Smooth muscle cell of bladder (primary cell): ENCODE data around the gene PLXNB1. TPM values are rescaled to one million over a fixed set of nuclear protein-coding genes. Genes with fewer than 3 reads are reported as not detected.

Source experiments
- total RNA-seq: library from RNA; depleted of rRNA; stranded (reverse); fragments of >200 nt; gene quantifications from 2 replicates; pipeline ENCODE4 v1.2.3, GENCODE V29; 2014

PLXNB1 gene
- total RNA-seq, result 24.6 and 42.2 TPM in 2 replicates

GRCh38 chr3:48429960-48430707 is at the start of gene PLXNB1:
PLXNB1 (minus strand) TSS chr3:48430086; CDS start chr3:48424611, 5,475 bp downstream.

GRCh38 chr3:48446425-48447193 is 16.7 kb upstream of the PLXNB1 start, which contains the start of gene ATRIP:
ATRIP (plus strand) TSS chr3:48446737; CDS start chr3:48446846, 109 bp downstream.

GRCh38 chr3:48439820-48440589 is 10.1 kb upstream of the PLXNB1 start, which contains the start of the genes CCDC51 and TMA7:
CCDC51 (minus strand) TSS chr3:48440119; CDS start chr3:48435128, 4,991 bp downstream.
TMA7 (plus strand) TSS chr3:48440257; CDS start chr3:48440297, 40 bp downstream.

GRCh38 chr3:48371651-48372376 is 58.1 kb downstream of the PLXNB1 start, which contains the start of gene FBXW12:
FBXW12 (plus strand) TSS chr3:48372219; CDS start chr3:48372768, 549 bp downstream.

Other genes starting within 250 kb of the PLXNB1 start
- 1.00 and 1.3 TPM in 2 replicates for gene CDC25A, start 241.7 kb downstream of the PLXNB1 start, total RNA-seq
- gene CAMP, start 206.6 kb downstream of the PLXNB1 start, total RNA-seq, result not detected in 2 replicates
- gene ZNF589, start 189.0 kb downstream of the PLXNB1 start, total RNA-seq, result 2.4 and 2.9 TPM in 2 replicates
- 16.9 and 20.2 TPM in 2 replicates for gene NME6, start 128.7 kb downstream of the PLXNB1 start, total RNA-seq
- gene SPINK8, start 96.4 kb downstream of the PLXNB1 start, total RNA-seq, result not detected in 2 replicates
- not detected in 2 replicates for gene FBXW12, start 57.9 kb downstream of the PLXNB1 start, total RNA-seq
- gene CCDC51, start 10.0 kb upstream of the PLXNB1 start, total RNA-seq, result 19.2 and 26.5 TPM in 2 replicates
- 315 and 384 TPM in 2 replicates for gene TMA7, start 10.2 kb upstream of the PLXNB1 start, total RNA-seq
- gene ATRIP, start 16.7 kb upstream of the PLXNB1 start, total RNA-seq, result 2.8 and 4.0 TPM in 2 replicates
- 101 and 102 TPM in 2 replicates for gene SHISA5, start 74.1 kb upstream of the PLXNB1 start, total RNA-seq
- 6.0 and 29.4 TPM in 2 replicates for gene PFKFB4, start 126.7 kb upstream of the PLXNB1 start, total RNA-seq
- gene UCN2, start 133.7 kb upstream of the PLXNB1 start, total RNA-seq, result 0.83 and 1.00 TPM in 2 replicates
- 31.6 and 46.1 TPM in 2 replicates for gene COL7A1, start 165.2 kb upstream of the PLXNB1 start, total RNA-seq
- gene UQCRC1, start 179.6 kb upstream of the PLXNB1 start, total RNA-seq, result 241 and 286 TPM in 2 replicates
- gene TMEM89, start 191.7 kb upstream of the PLXNB1 start, total RNA-seq, result not detected in 2 replicates
- 28.9 and 31.1 TPM in 2 replicates for gene SLC26A6, start 205.4 kb upstream of the PLXNB1 start, total RNA-seq
- 1.00 and 1.6 TPM in 2 replicates for gene CELSR3, start 232.8 kb upstream of the PLXNB1 start, total RNA-seq